HFFc6 (cell line): ENCODE results near the gene SULF2. TPM values are rescaled to one million over a fixed set of nuclear protein-coding genes. Genes with fewer than 3 reads are reported as not detected.

Source experiments
- DNase-seq: peaks from one replicate; pipeline ENCODE4 v3.0.0-alpha.2; 2018
- H3K27ac Mint-ChIP-seq: 2 replicates; pipeline ENCODE4 v1.8.0; 2020; ENCODE audit warnings: mild to moderate bottlenecking, mixed read lengths
- H3K27me3 Mint-ChIP-seq: 2 replicates; pipeline ENCODE4 v1.8.0; 2021; ENCODE audit warnings: mild to moderate bottlenecking, moderate library complexity, mixed read lengths; ENCODE audit not compliant: insufficient read depth
- H3K36me3 Mint-ChIP-seq: 2 replicates; pipeline ENCODE4 v1.8.0; 2021; ENCODE audit warnings: low read depth, mixed read lengths
- H3K4me1 Mint-ChIP-seq: 2 replicates; pipeline ENCODE4 v1.8.0; 2020; ENCODE audit warnings: low read depth, mixed read lengths
- H3K4me3 Mint-ChIP-seq: 2 replicates; pipeline ENCODE4 v1.8.0; 2020; ENCODE audit warnings: mild to moderate bottlenecking, moderate library complexity, mixed read lengths
- H3K9me3 Mint-ChIP-seq: 2 replicates; pipeline ENCODE4 v1.8.0; 2020; ENCODE audit warnings: mild to moderate bottlenecking, mixed read lengths
- CTCF ChIP-seq: fragments of 200-600 bp; sonication (generic); IDR thresholded peaks from 2 replicates; pipeline ENCODE4 v1.5.0; 2021; ENCODE audit warnings: antibody characterized with exemption, mild to moderate bottlenecking
- total RNA-seq, 6 experiments: library from RNA; stranded (reverse); fragmentation: NEBNext Ultra II Directional; extraction: Animal tissue kit (Norgen Biotek cat#: 25700); gene quantifications; 2 replicates in 1 of 6; 3 replicates in 5 of 6; pipeline ENCODE4 v1.2.3, GENCODE V29; 2021

SULF2 gene
- total RNA-seq, 6 experiments from 2014 or later, result 0.23 to 1.3 (median 0.33) TPM

DNA sequence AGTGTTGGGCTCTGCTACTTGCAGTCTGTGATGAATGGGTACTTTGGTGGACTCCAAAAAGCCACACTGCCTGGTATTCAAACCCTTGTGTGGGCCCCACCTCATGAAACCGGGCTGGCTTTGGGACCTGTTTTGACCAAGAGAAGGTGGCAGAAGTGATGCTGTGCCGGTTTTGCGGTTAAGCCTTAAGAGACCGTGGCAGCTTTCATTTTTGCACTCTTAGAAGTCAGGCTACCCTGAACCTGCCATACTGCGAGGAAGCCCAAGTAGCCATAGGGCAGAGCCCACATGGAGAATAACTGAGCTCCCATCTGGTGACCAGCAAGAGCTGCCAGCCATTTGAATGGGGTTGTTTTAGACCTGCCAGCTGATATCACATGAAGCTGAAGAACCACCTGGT lies 10.2 kb downstream of the SULF2 start:
- DNase-seq, result no peak
- no peaks in the 10 kb centered on the region for H3K4me1 Mint-ChIP-seq
- H3K4me3 Mint-ChIP-seq, result no peak overlapping the region
- H3K9me3 Mint-ChIP-seq, result peaks cover 8% of the 10 kb centered on the region; the same call in 1 of the 2 replicates
- no peak for TF ChIP-seq CTCF
- H3K36me3 Mint-ChIP-seq, result no peaks in the 10 kb centered on the region
- H3K27ac Mint-ChIP-seq, result no peak overlapping the region
- H3K27me3 Mint-ChIP-seq, result peaks cover 27% of the 10 kb centered on the region

- H3K4me3 Mint-ChIP-seq, result no peak overlapping the region
- H3K36me3 Mint-ChIP-seq, result no peaks in the 10 kb centered on the region
- DNase-seq, result no peak
- peaks cover 8% of the 10 kb centered on the region; the same call in 1 of the 2 replicates for H3K9me3 Mint-ChIP-seq
- H3K4me1 Mint-ChIP-seq, result no peaks in the 10 kb centered on the region
- H3K27me3 Mint-ChIP-seq, result peaks cover 20% of the 10 kb centered on the region
- TF ChIP-seq CTCF, result no peak
- H3K27ac Mint-ChIP-seq, result no peak overlapping the region
Observed at GRCh38 chr20:47774131-47774777, 11.0 kb downstream of the SULF2 start.

- Mint-ChIP-seq H3K4me3 (no peak overlapping the region), H3K27me3 (peaks cover 18% of the 10 kb centered on the region), H3K4me1 (no peaks in the 10 kb centered on the region), H3K9me3 (peaks cover 8% of the 10 kb centered on the region; the same call in 1 of the 2 replicates), H3K36me3 (no peaks in the 10 kb centered on the region), H3K27ac (no peak overlapping the region)
- DNase-seq, result no peak
- TF ChIP-seq CTCF, result no peak
Observed at GRCh38 chr20:47773371-47773786, 11.9 kb downstream of the SULF2 start.

GRCh38 chr20:47770935-47771334 lies 14.3 kb downstream of the SULF2 start:
- Mint-ChIP-seq H3K4me1 (no peaks in the 10 kb centered on the region), H3K9me3 (peaks cover 8% of the 10 kb centered on the region; the same call in 1 of the 2 replicates), H3K27ac (no peak overlapping the region), H3K36me3 (no peaks in the 10 kb centered on the region), H3K4me3 (no peak overlapping the region), H3K27me3 (peaks cover 26% of the 10 kb centered on the region)
- TF ChIP-seq CTCF, result no peak
- no peak for DNase-seq

DNA sequence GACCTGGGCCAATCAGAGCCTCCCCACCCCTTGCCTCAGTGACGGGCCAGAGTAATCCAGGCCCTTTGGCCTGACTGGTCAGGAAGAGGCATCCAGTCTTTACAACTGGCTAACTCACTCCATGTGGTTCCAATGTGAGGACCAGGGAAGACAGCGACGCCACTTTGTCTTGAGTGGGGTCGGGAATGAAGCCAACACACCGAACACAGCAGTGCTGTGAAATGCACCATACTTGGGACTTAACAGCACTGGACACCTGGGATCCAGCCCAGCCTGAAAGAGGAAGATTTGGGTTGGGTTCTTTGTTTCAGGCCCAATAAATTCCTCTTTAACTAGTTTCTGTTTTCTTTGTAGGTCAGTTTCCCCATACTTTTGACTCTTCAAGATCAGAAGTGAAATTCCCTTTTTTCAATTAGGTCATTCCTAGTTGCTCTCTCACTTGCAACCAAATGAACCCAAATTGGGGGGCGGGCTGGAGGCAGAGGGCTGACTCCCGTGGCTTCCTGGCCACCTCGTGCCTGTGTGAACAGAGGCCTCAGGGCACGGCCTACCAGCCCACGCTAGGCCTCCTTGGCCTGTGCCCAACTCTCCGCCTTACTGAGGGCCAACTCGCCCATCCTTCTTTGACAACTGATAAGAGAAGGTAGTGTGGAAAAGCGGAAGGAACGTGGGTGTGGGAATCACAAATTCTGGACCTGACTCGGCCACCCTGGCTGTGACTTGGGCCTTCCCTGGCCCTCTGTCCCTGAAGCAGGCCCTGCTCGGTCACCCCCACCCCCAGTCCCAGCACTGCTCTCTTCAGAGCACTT lies 17.1 kb downstream of the SULF2 start:
- DNase-seq, result no peak
- peaks cover 8% of the 10 kb centered on the region; the same call in 1 of the 2 replicates for H3K9me3 Mint-ChIP-seq
- no peak overlapping the region for H3K27ac Mint-ChIP-seq
- H3K36me3 Mint-ChIP-seq, result no peaks in the 10 kb centered on the region
- H3K4me3 Mint-ChIP-seq, result no peak overlapping the region
- no peaks in the 10 kb centered on the region for H3K4me1 Mint-ChIP-seq
- TF ChIP-seq CTCF, result no peak
- H3K27me3 Mint-ChIP-seq, result peaks cover 26% of the 10 kb centered on the region
